Activated B cell treated with CpG ODN at 0.5 μM for 24 hours (primary cell): ENCODE measurements around the gene CYP39A1. TPM values are rescaled to one million over a fixed set of nuclear protein-coding genes. Genes with fewer than 3 reads are reported as not detected.

Experiments used
- ATAC-seq: fragments of 200-7000 bp; cut with Tn5 transposase; one replicate; pipeline ENCODE4 v1.10.0; 2021; ENCODE audit warnings: low read depth, mild to moderate bottlenecking, moderate library complexity
- CTCF ChIA-PET: fragments of 350-600 bp; sonication (Branson Sonifier 250); formaldehyde crosslinking; loops from one replicate; lab custom pipeline; 2021; ENCODE audit warnings: antibody characterized with exemption; lab: Charles Lee
- POLR2A ChIA-PET: fragments of 350-600 bp; sonication (Branson Sonifier 250); formaldehyde crosslinking; loops from one replicate; lab custom pipeline; 2021; ENCODE audit warnings: antibody characterized with exemption; lab: Charles Lee
- DNase-seq: peaks from one replicate; pipeline ENCODE4 v3.0.0; 2022
- H3K27ac Mint-ChIP-seq: one replicate; pipeline ENCODE4 v1.8.0; 2020; ENCODE audit warnings: mixed read lengths
- H3K27me3 Mint-ChIP-seq: one replicate; pipeline ENCODE4 v1.8.0; 2021; ENCODE audit warnings: mixed read lengths
- H3K36me3 Mint-ChIP-seq: one replicate; pipeline ENCODE4 v1.8.0; 2021; ENCODE audit warnings: low read depth, mixed read lengths
- H3K4me1 Mint-ChIP-seq: one replicate; pipeline ENCODE4 v1.8.0; 2021; ENCODE audit warnings: mixed read lengths
- H3K4me3 Mint-ChIP-seq: one replicate; pipeline ENCODE4 v1.8.0; 2020; ENCODE audit warnings: mild to moderate bottlenecking, mixed read lengths
- H3K9me3 Mint-ChIP-seq: one replicate; pipeline ENCODE4 v1.8.0; 2020; ENCODE audit warnings: mixed read lengths
- intact Hi-C: fragments of 100-400 bp; cut with micrococcal nuclease; formaldehyde crosslinking; loops from one replicate; pipeline ENCODE4 v1.15.1; 2024
- total RNA-seq: library from RNA; stranded (reverse); gene quantifications from 2 replicates; pipeline ENCODE4 v1.2.3, GENCODE V29; 2022
- TF ChIP-seq, protein P1 (sequence below): fragments of 200-600 bp; IDR thresholded peaks from one replicate; pipeline ENCODE4 v1.8.0; 2022; ENCODE audit warnings: antibody characterized with exemption, mild to moderate bottlenecking

CYP39A1 gene
- total RNA-seq, 1 donor from 2014 or later = not detected

DNA sequence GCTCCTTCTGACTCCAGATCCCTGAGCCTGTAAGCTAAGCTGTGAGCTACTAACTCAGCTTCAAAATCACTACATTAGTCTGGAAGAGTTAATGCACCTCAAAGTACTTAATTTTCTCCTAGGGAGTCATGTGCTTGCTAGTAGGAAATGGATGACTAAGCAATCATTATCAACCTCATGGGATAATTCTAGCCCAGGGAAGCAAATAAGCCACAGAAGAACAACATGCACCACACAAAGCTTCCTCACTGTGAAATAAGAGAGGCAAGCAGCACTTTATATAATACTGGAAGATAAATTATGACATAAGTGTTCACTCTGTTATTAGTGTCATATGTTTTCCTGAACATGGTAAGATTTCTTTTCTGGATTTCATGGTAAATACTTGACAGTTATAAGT is 103.5 kb downstream of the CYP39A1 start:
- Mint-ChIP-seq H3K4me1 (no peaks in the 10 kb centered on the region), H3K27me3 (peaks cover 3% of the 10 kb centered on the region), H3K4me3 (no peak overlapping the region), H3K36me3 (no peaks in the 10 kb centered on the region), H3K27ac (no peak overlapping the region), H3K9me3 (peaks cover 7% of the 10 kb centered on the region)
- intact Hi-C loops = no loop called here
- ChIA-PET CTCF (no interaction called here), POLR2A (no interaction called here)
- DNase-seq (no peak), ATAC-seq (no peak)
- TF ChIP-seq, protein P1, sequence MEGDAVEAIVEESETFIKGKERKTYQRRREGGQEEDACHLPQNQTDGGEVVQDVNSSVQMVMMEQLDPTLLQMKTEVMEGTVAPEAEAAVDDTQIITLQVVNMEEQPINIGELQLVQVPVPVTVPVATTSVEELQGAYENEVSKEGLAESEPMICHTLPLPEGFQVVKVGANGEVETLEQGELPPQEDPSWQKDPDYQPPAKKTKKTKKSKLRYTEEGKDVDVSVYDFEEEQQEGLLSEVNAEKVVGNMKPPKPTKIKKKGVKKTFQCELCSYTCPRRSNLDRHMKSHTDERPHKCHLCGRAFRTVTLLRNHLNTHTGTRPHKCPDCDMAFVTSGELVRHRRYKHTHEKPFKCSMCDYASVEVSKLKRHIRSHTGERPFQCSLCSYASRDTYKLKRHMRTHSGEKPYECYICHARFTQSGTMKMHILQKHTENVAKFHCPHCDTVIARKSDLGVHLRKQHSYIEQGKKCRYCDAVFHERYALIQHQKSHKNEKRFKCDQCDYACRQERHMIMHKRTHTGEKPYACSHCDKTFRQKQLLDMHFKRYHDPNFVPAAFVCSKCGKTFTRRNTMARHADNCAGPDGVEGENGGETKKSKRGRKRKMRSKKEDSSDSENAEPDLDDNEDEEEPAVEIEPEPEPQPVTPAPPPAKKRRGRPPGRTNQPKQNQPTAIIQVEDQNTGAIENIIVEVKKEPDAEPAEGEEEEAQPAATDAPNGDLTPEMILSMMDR = no peak

DNA sequence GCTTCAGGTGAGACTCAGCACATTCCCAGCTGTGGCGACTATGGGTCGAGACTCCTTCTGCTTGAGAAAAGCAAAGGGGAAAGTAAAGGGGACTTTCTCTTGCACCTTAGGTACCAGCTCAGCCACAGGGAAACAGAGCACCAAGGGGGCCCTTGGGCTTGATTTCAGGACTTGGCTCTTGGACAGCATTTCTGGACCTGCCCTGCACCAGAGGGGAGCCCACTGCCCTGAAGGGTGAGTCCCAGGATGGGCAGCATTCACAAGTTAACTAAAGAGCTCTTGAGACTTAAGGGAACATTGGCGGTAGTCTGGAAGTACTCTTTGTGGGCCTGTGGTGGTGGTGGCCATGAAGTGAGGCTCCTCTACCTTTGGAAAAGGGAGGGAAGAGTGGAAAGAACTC is 111.1 kb downstream of the CYP39A1 start:
- no peak overlapping the region for H3K4me3 Mint-ChIP-seq

DNA sequence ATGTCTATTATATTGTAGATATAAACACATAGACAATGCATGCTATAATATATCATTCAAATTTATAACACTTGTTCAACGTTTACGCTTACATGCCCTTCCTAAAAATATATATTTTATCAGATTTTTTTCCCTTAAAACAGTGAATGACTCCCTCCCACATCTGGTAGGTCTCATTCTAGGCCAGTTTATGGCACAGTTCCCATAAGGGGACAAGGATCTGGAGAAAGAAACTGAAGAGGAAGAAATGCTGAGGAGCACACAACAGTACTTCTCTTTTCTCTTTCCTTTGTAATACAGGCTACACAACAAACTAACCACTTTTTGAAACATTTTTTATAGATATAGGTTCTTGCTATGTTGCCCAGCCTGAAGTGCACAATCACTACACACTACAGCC is 112.8 kb downstream of the CYP39A1 start:
- TF ChIP-seq, protein P1 = no peak
- Mint-ChIP-seq H3K36me3 (no peaks in the 10 kb centered on the region), H3K9me3 (peaks cover 13% of the 10 kb centered on the region), H3K27me3 (peaks cover 14% of the 10 kb centered on the region), H3K27ac (no peak overlapping the region), H3K4me3 (no peak overlapping the region), H3K4me1 (no peaks in the 10 kb centered on the region)
- intact Hi-C loops = no loop called here
- DNase-seq = no peak
- no peak for ATAC-seq
- ChIA-PET CTCF (no interaction called here), POLR2A (no interaction called here)

More for the DNA sequence above, 111.1 kb downstream of the CYP39A1 start:
- CTCF ChIA-PET = no interaction called here
- no peak for DNase-seq
- Mint-ChIP-seq H3K4me1 (no peaks in the 10 kb centered on the region), H3K9me3 (peaks cover 16% of the 10 kb centered on the region), H3K27me3 (peaks cover 17% of the 10 kb centered on the region), H3K36me3 (no peaks in the 10 kb centered on the region), H3K27ac (no peak overlapping the region)
- TF ChIP-seq, protein P1 = no peak
- POLR2A ChIA-PET = no interaction called here
- no peak for ATAC-seq
- intact Hi-C loops = no loop called here

DNA sequence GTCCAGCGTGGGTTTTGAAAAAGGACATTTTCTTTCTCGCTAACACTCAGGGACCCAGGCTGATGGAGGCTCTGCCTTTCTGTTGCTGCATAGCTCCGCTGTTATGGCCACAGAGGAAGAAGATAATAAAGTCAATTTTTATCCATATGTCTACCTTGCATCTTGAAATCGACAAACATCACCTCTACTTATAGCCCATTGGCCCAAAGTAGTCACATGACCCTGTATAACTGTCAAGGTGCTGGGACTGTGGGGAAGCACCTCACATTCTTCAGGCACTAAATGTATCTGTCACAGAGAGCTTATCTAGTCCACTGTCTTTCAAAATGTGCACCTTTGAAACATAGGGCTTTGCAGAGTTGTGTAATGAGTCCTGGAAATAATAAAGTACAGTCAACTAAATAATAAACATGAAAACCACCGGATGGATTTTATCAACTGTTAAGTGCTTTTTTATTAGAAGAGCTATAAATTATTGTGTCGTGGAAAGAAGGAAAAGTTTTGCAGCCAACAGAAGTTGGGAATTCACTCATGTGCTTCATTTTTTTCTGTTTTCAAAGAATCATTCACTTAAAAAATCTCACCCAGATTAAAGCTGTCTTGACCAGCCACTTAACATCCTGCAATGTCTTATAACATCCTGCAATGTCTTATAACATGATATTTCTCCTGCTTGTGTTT is 113.7 kb downstream of the CYP39A1 start:
- Mint-ChIP-seq H3K4me3 (no peak overlapping the region), H3K4me1 (no peaks in the 10 kb centered on the region), H3K27ac (no peak overlapping the region), H3K36me3 (no peaks in the 10 kb centered on the region), H3K27me3 (peaks cover 14% of the 10 kb centered on the region), H3K9me3 (peaks cover 7% of the 10 kb centered on the region)
- ChIA-PET POLR2A (no interaction called here), CTCF (no interaction called here)
- intact Hi-C loops = no loop called here
- TF ChIP-seq, protein P1 = no peak
- no peak for DNase-seq
- no peak for ATAC-seq

DNA sequence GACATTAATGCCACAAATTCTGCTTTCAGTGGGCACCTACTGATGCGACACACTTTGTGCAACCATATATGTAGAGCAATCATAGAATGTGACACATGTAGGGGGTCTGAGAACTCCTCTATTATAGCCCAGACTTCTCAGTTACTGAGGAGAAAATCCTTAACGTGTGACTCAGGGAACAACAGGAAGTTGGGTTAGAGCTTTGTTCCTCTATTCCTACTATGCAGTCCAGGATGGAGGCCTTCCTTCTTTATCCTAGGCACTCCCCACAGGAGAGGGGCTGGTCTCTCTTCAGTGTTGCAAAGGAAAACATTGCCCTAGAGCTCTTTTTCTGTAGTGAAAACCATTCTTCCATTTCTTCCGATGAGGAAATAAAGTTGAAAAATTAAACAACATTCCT is 121.7 kb downstream of the CYP39A1 start:
- peaks cover 9% of the 10 kb centered on the region for H3K27me3 Mint-ChIP-seq
- DNase-seq = no peak
- no peak overlapping the region for H3K27ac Mint-ChIP-seq
- POLR2A ChIA-PET = no interaction called here
- intact Hi-C loops = no loop called here
- H3K4me1 Mint-ChIP-seq = no peaks in the 10 kb centered on the region
- TF ChIP-seq, protein P1 = no peak
- CTCF ChIA-PET = no interaction called here
- no peaks in the 10 kb centered on the region for H3K36me3 Mint-ChIP-seq
- H3K9me3 Mint-ChIP-seq = no peaks in the 10 kb centered on the region
- no peak for ATAC-seq
- no peak overlapping the region for H3K4me3 Mint-ChIP-seq
